Naive thymus-derived CD4-positive, alpha-beta T cell (primary cell): ENCODE measurements around the gene SLX4. TPM values are rescaled to one million over a fixed set of nuclear protein-coding genes. Genes with fewer than 3 reads are reported as not detected.
"Not testable (repeated sequence)": the region's sequence is repeated elsewhere in the genome, so short reads cannot be mapped to it uniquely, and the experiment has no call there.

Experiments
- ATAC-seq: fragments of 150-1000 bp; cut with Tn5 transposase; 2 replicates; pipeline ENCODE4 v1.10.0; 2021; ENCODE audit warnings: mild to moderate bottlenecking, moderate library complexity
- CTCF ChIA-PET: fragments of 350-600 bp; sonication (Branson Sonifier 250); formaldehyde crosslinking; loops from one replicate; lab custom pipeline; 2021; ENCODE audit warnings: antibody characterized with exemption; lab: Charles Lee
- POLR2A ChIA-PET: fragments of 350-600 bp; sonication (Branson Sonifier 250); formaldehyde crosslinking; loops from one replicate; lab custom pipeline; 2021; ENCODE audit warnings: antibody characterized with exemption, inconsistent platforms; lab: Charles Lee
- DNase-seq, 9 donors: peaks; one replicate each; pipeline versions ENCODE4 v3.0.0 to v3.0.0-alpha.2; 2020 to 2022; ENCODE audit warnings: mixed read lengths in 1 of 9
- H3K27ac ChIP-seq: one replicate; pipeline ENCODE4 v1.7.0; 2013; ENCODE audit warnings: mild to moderate bottlenecking, low read depth, low read length, moderate library complexity
- H3K27me3 ChIP-seq, 2 donors: one replicate each; pipeline ENCODE4 v1.7.0; 2013; ENCODE audit warnings: low read length in 2 of 2, mild to moderate bottlenecking in 2 of 2, moderate library complexity in 2 of 2; ENCODE audit not compliant: control insufficient read depth in 2 of 2, insufficient read depth in 2 of 2
- H3K36me3 ChIP-seq, 3 experiments: 1 replicate in 2 of 3; 2 replicates in 1 of 3; pipeline ENCODE4 v1.7.0; 2013; ENCODE audit warnings: low read length in 3 of 3, mild to moderate bottlenecking in 3 of 3, moderate library complexity in 1 of 3; ENCODE audit not compliant: insufficient read depth in 3 of 3, control insufficient read depth in 2 of 3
- H3K4me1 ChIP-seq, 2 donors: one replicate each; pipeline ENCODE4 v1.7.0; 2013; ENCODE audit warnings: low read length in 2 of 2, mild to moderate bottlenecking in 2 of 2, moderate library complexity in 1 of 2; ENCODE audit not compliant: control insufficient read depth in 2 of 2, insufficient read depth in 2 of 2
- H3K4me3 ChIP-seq: 2 replicates; pipeline ENCODE4 v1.7.0; 2013; ENCODE audit warnings: mild to moderate bottlenecking, low read length
- H3K9me3 ChIP-seq, 3 experiments: 1 replicate in 2 of 3; 2 replicates in 1 of 3; pipeline ENCODE4 v1.7.0; 2013; ENCODE audit warnings: low read length in 3 of 3; ENCODE audit not compliant: control insufficient read depth in 2 of 3
- H3K27ac Mint-ChIP-seq, 9 donors: one replicate each; pipeline ENCODE4 v1.8.0; 2020 to 2022; ENCODE audit warnings: mixed read lengths in 9 of 9, mild to moderate bottlenecking in 8 of 9, moderate library complexity in 5 of 9, inconsistent platforms in 2 of 9
- H3K27me3 Mint-ChIP-seq, 5 donors: one replicate each; pipeline ENCODE4 v1.8.0; 2021 to 2022; ENCODE audit warnings: mixed read lengths in 5 of 5, mild to moderate bottlenecking in 1 of 5
- H3K36me3 Mint-ChIP-seq, 5 donors: one replicate each; pipeline ENCODE4 v1.8.0; 2020 to 2022; ENCODE audit warnings: mixed read lengths in 5 of 5, mild to moderate bottlenecking in 3 of 5, inconsistent platforms in 1 of 5
- H3K4me1 Mint-ChIP-seq, 7 donors: one replicate each; pipeline ENCODE4 v1.8.0; 2020 to 2022; ENCODE audit warnings: mixed read lengths in 7 of 7, mild to moderate bottlenecking in 3 of 7, inconsistent platforms in 1 of 7
- H3K4me3 Mint-ChIP-seq, 10 donors: one replicate each; pipeline ENCODE4 v1.8.0; 2020 to 2022; ENCODE audit warnings: mild to moderate bottlenecking in 10 of 10, mixed read lengths in 10 of 10, moderate library complexity in 6 of 10, inconsistent platforms in 2 of 10
- H3K9me3 Mint-ChIP-seq, 11 donors: one replicate each; pipeline ENCODE4 v1.8.0; 2020 to 2022; ENCODE audit warnings: mixed read lengths in 11 of 11, mild to moderate bottlenecking in 4 of 11, inconsistent platforms in 1 of 11, moderate library complexity in 1 of 11
- intact Hi-C, 2 donors: fragments of 100-400 bp; cut with micrococcal nuclease; formaldehyde crosslinking; loops; one replicate each; pipeline ENCODE4 v1.15.1; 2023
- polyA plus RNA-seq, 2 donors: library from polyadenylated mRNA; unstranded; fragments of 300-500 nt; fragmentation: Illumina TruSeq; gene quantifications; one replicate each; pipeline ENCODE4 v1.2.3, GENCODE V29; 2021
- total RNA-seq, 6 experiments: library from RNA in 5 of 6; stranded (reverse) in 5 of 6; gene quantifications; 1 replicate in 5 of 6; 2 replicates in 1 of 6; pipeline ENCODE4 v1.2.3 and lab custom pipeline; 2021 to 2026

Gene SLX4
- 10 to 100 TPM in 1 of 5 experiments, 1 to 10 TPM in 4; 7.1 to 12.5 (median 8.5) TPM for total RNA-seq
- 1 to 10 TPM in 1 of 2 donors, under 1 TPM in 1; 0.89 to 1.2 TPM for polyA plus RNA-seq
- total RNA-seq (lab: John Stamatoyannopoulos, UW): 23.8 reads per million, percentile 54 among the genes with 10 or more reads in this experiment

GRCh38 chr16:3611146-3611975, at the start of gene SLX4:
Gene SLX4, minus strand, starts transcription at chr16:3611606. Its CDS starts 2,642 bp downstream, at chr16:3608964.
- intact Hi-C loops: loop anchor here (1.0 to 5.0 kb wide), 11 partner anchors 26 to 1346 kb away; partner anchors contain the start of genes ADCY9 (in 1 of the 2), CREBBP (in 1 of the 2), NLRC3 (in 1 of the 2) and SEC14L5 (in 1 of the 2)
- peak; percentile 92 for ATAC-seq
- POLR2A ChIA-PET: interaction anchor here (0.6 to 1.3 kb wide), 9 partner anchors 9 to 860 kb away, joined by 3 to 10 read pairs (median 4); partner anchors contain the start of gene NLRC3

GRCh38 chr16:3659251-3659650, 47.8 kb upstream of the SLX4 start:
- intact Hi-C loops: no loop called here
- Histone ChIP-seq H3K36me3 (peaks cover 0 to 92% (median 14%) of the 10 kb centered on the region in 3 experiments), H3K9me3 (no peaks in the 10 kb centered on the region), H3K27ac (no peak overlapping the region), H3K4me1 (no peaks in the 10 kb centered on the region), H3K27me3 (no peaks in the 10 kb centered on the region), H3K4me3 (no peak overlapping the region)
- no peak overlapping the region for H3K4me3 Mint-ChIP-seq
- no peak for DNase-seq
- no peak for ATAC-seq
- peak overlapping the region in 3 of 9 donors; percentile 32 to 54 (median 39) for H3K27ac Mint-ChIP-seq
- ChIA-PET POLR2A (no interaction called here), CTCF (interaction anchor here (0.7 kb wide), 1 partner anchor 132 kb away, joined by 4 read pairs; no protein-coding TSS in a partner anchor)
- H3K36me3 Mint-ChIP-seq: peaks cover 0 to 40% (median 8%) of the 10 kb centered on the region in 5 donors
- H3K9me3 Mint-ChIP-seq: no peaks in the 10 kb centered on the region
- peaks cover 0 to 14% (median under 1%) of the 10 kb centered on the region in 7 donors for H3K4me1 Mint-ChIP-seq
- H3K27me3 Mint-ChIP-seq: no peaks in the 10 kb centered on the region

More at GRCh38 chr16:3611146-3611975, at the start of gene SLX4:
- peaks cover 18 to 21% of the 10 kb centered on the region in 2 donors for H3K4me1 ChIP-seq
- peak within 1 kb of the TSS; percentile 90 for H3K27ac ChIP-seq
- peak within 1 kb of the TSS; percentile 92 to 99 (median 98) for H3K27ac Mint-ChIP-seq
- H3K27me3 Mint-ChIP-seq: no peaks in the 10 kb centered on the region
- H3K9me3 Mint-ChIP-seq: peaks cover 0 to 1% (median 0%) of the 10 kb centered on the region in 11 donors
- H3K4me3 Mint-ChIP-seq: peak within 1 kb of the TSS; percentile 93 to 100 (median 99)
- peak within 1 kb of the TSS; percentile 99 for H3K4me3 ChIP-seq
- H3K36me3 Mint-ChIP-seq: peaks cover 0 to 26% (median 10%) of the 10 kb centered on the region in 5 donors
- H3K36me3 ChIP-seq: peaks cover 0 to 8% (median 0%) of the 10 kb centered on the region in 3 experiments
- no peaks in the 10 kb centered on the region for H3K9me3 ChIP-seq
- peak; percentile 88 to 97 (median 95) for DNase-seq
- H3K4me1 Mint-ChIP-seq: peaks cover 37 to 70% (median 62%) of the 10 kb centered on the region in 7 donors
- H3K27me3 ChIP-seq: no peaks in the 10 kb centered on the region
- CTCF ChIA-PET: interaction anchor here (0.6 to 0.7 kb wide), 2 partner anchors 34 to 642 kb away, joined by 3 read pairs; partner anchors contain the start of gene NLRC3

GRCh38 chr16:3656491-3657468, 45.4 kb upstream of the SLX4 start:
- ChIA-PET CTCF (no interaction called here), POLR2A (no interaction called here)
- Mint-ChIP-seq H3K4me1 (peaks cover 0 to 19% (median 4%) of the 10 kb centered on the region in 7 donors), H3K9me3 (no peaks in the 10 kb centered on the region), H3K27me3 (no peaks in the 10 kb centered on the region), H3K4me3 (no peak overlapping the region), H3K36me3 (peaks cover 0 to 32% (median 6%) of the 10 kb centered on the region in 5 donors), H3K27ac (peak overlapping the region in 5 of 9 donors; percentile 22 to 79 (median 43))
- DNase-seq (no peak), ATAC-seq (no peak)
- Histone ChIP-seq H3K27me3 (no peaks in the 10 kb centered on the region), H3K9me3 (no peaks in the 10 kb centered on the region), H3K4me3 (no peak overlapping the region), H3K27ac (no peak overlapping the region), H3K36me3 (peaks cover 0 to 79% (median 10%) of the 10 kb centered on the region in 3 experiments), H3K4me1 (no peaks in the 10 kb centered on the region)
- intact Hi-C loops: no loop called here

- H3K9me3 Mint-ChIP-seq, H3K27ac ChIP-seq, H3K4me3 ChIP-seq, H3K27me3 ChIP-seq, POLR2A ChIA-PET, H3K4me1 ChIP-seq, DNase-seq, H3K9me3 ChIP-seq, H3K4me3 Mint-ChIP-seq, H3K27ac Mint-ChIP-seq, intact Hi-C loops, ATAC-seq, H3K27me3 Mint-ChIP-seq: not testable (repeated sequence)
- peaks cover 0 to 79% (median 10%) of the 10 kb centered on the region in 3 experiments for H3K36me3 ChIP-seq
- H3K36me3 Mint-ChIP-seq: peaks cover 0 to 29% (median 5%) of the 10 kb centered on the region in 5 donors
- H3K4me1 Mint-ChIP-seq: peaks cover 0 to 17% (median 4%) of the 10 kb centered on the region in 7 donors
- CTCF ChIA-PET: interaction anchor here (1.0 kb wide), 1 partner anchor 227 kb away, joined by 3 read pairs; no protein-coding TSS in a partner anchor
Observed at GRCh38 chr16:3656160-3656490, 44.7 kb upstream of the SLX4 start.

GRCh38 chr16:3655396-3656159, 44.2 kb upstream of the SLX4 start:
- H3K27ac ChIP-seq: no peak overlapping the region
- DNase-seq: no peak
- ChIA-PET CTCF (interaction anchor here (1.0 kb wide), 1 partner anchor 228 kb away, joined by 3 read pairs; no protein-coding TSS in a partner anchor), POLR2A (no interaction called here)
- no peaks in the 10 kb centered on the region for H3K9me3 ChIP-seq
- H3K9me3 Mint-ChIP-seq: no peaks in the 10 kb centered on the region
- intact Hi-C loops: no loop called here
- no peak for ATAC-seq
- H3K4me3 ChIP-seq: no peak overlapping the region
- no peaks in the 10 kb centered on the region for H3K4me1 ChIP-seq
- no peaks in the 10 kb centered on the region for H3K27me3 ChIP-seq
- peaks cover 0 to 24% (median 4%) of the 10 kb centered on the region in 5 donors for H3K36me3 Mint-ChIP-seq
- H3K27ac Mint-ChIP-seq: peak overlapping the region in 2 of 9 donors; percentile 51 to 86
- peaks cover 0 to 16% (median 4%) of the 10 kb centered on the region in 7 donors for H3K4me1 Mint-ChIP-seq
- no peak overlapping the region for H3K4me3 Mint-ChIP-seq
- no peaks in the 10 kb centered on the region for H3K27me3 Mint-ChIP-seq
- H3K36me3 ChIP-seq: peaks cover 0 to 78% (median 10%) of the 10 kb centered on the region in 3 experiments
